ENCODE data around the gene INPP5A.

Gene INPP5A

DNA sequence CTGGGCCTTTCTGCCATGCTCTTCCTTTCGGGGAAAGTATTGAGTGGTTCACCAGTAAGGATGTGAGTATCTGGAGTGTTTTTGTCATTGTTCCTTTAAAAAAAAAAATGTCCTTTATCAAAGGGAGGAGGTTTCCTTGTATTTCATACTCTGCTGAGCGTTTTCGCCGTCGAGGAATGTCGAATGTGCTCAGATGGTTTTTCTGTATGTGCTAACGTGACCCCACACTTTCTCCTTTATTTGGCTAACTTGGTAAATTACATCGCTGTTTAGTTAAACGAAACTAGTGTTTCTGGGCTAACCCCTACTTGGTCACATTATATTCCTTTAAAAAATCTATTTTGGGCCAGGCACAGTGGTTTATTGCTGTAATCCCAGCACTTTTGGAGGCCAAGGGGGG, 45.9 kb downstream of the INPP5A start:
- no peaks in the 10 kb centered on the region for H3K36me3 ChIP-seq (ENCODE audit: control insufficient read depth in 2 of 2, insufficient read depth in 2 of 2, low read length in 2 of 2)
- H3K9ac ChIP-seq (ENCODE audit: low read depth in 1 of 2, low read length in 2 of 2), result no peak overlapping the region
- H3K9me3 ChIP-seq (ENCODE audit: control insufficient read depth in 2 of 2, low read length in 2 of 2), result no peaks in the 10 kb centered on the region
- H3K4me1 ChIP-seq (ENCODE audit: control insufficient read depth in 2 of 2, insufficient read depth in 2 of 2, low read length in 2 of 2), result peaks cover 0 to 7% of the 10 kb centered on the region in 2 donors
- no peak overlapping the region for H3K4me3 ChIP-seq (ENCODE audit: low read length in 2 of 2)
- H3K27ac ChIP-seq (ENCODE audit: low read depth in 2 of 2, low read length in 2 of 2), result no peak overlapping the region
- H3K27me3 ChIP-seq (ENCODE audit: control insufficient read depth in 2 of 2, insufficient read depth in 2 of 2, low read length in 2 of 2), result no peaks in the 10 kb centered on the region

- Histone ChIP-seq H3K27ac (ENCODE audit: low read depth in 2 of 2, low read length in 2 of 2) (no peak overlapping the region), H3K4me3 (ENCODE audit: low read length in 2 of 2) (no peak overlapping the region), H3K36me3 (ENCODE audit: control insufficient read depth in 2 of 2, insufficient read depth in 2 of 2, low read length in 2 of 2) (no peaks in the 10 kb centered on the region), H3K4me1 (ENCODE audit: control insufficient read depth in 2 of 2, insufficient read depth in 2 of 2, low read length in 2 of 2) (peaks cover 3 to 12% of the 10 kb centered on the region in 2 donors), H3K9ac (ENCODE audit: low read depth in 1 of 2, low read length in 2 of 2) (no peak overlapping the region), H3K27me3 (ENCODE audit: control insufficient read depth in 2 of 2, insufficient read depth in 2 of 2, low read length in 2 of 2) (no peaks in the 10 kb centered on the region), H3K9me3 (ENCODE audit: control insufficient read depth in 2 of 2, low read length in 2 of 2) (no peaks in the 10 kb centered on the region)
Observed at GRCh38 chr10:132584081-132584480, 46.5 kb downstream of the INPP5A start.

- H3K4me3 ChIP-seq (ENCODE audit: low read length in 2 of 2), result no peak overlapping the region
- no peak overlapping the region for H3K27ac ChIP-seq (ENCODE audit: low read depth in 2 of 2, low read length in 2 of 2)
- no peak overlapping the region for H3K9ac ChIP-seq (ENCODE audit: low read depth in 1 of 2, low read length in 2 of 2)
- H3K4me1 ChIP-seq (ENCODE audit: control insufficient read depth in 2 of 2, insufficient read depth in 2 of 2, low read length in 2 of 2), result peaks cover 22 to 30% of the 10 kb centered on the region in 2 donors
- H3K9me3 ChIP-seq (ENCODE audit: control insufficient read depth in 2 of 2, low read length in 2 of 2), result no peaks in the 10 kb centered on the region
- no peaks in the 10 kb centered on the region for H3K27me3 ChIP-seq (ENCODE audit: control insufficient read depth in 2 of 2, insufficient read depth in 2 of 2, low read length in 2 of 2)
- no peaks in the 10 kb centered on the region for H3K36me3 ChIP-seq (ENCODE audit: control insufficient read depth in 2 of 2, insufficient read depth in 2 of 2, low read length in 2 of 2)
Observed at GRCh38 chr10:132585732-132586722, 48.4 kb downstream of the INPP5A start.

DNA sequence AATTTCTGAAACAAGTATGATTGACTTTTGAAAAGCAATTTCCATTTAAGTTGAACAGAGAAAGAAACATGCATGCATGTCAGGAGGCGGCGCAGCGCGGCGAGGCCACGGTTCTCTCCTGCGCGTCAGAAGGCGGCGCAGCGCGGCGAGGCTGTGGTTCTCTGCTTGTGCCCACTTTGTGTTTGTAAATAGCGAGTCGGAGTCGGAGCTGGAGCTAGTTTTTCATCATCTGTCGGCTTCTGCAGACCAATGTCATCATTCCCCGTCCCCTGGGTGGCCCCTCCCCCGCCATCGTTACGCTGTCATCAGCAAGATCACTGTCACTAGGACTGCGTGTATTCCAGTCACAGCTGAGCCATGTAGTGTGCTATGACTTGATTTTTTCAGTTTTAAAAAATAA, 49.2 kb downstream of the INPP5A start:
- Histone ChIP-seq H3K27ac (ENCODE audit: low read depth in 2 of 2, low read length in 2 of 2) (no peak overlapping the region), H3K4me3 (ENCODE audit: low read length in 2 of 2) (no peak overlapping the region), H3K27me3 (ENCODE audit: control insufficient read depth in 2 of 2, insufficient read depth in 2 of 2, low read length in 2 of 2) (no peaks in the 10 kb centered on the region), H3K9me3 (ENCODE audit: control insufficient read depth in 2 of 2, low read length in 2 of 2) (no peaks in the 10 kb centered on the region), H3K36me3 (ENCODE audit: control insufficient read depth in 2 of 2, insufficient read depth in 2 of 2, low read length in 2 of 2) (no peaks in the 10 kb centered on the region), H3K4me1 (ENCODE audit: control insufficient read depth in 2 of 2, insufficient read depth in 2 of 2, low read length in 2 of 2) (peaks cover 28 to 35% of the 10 kb centered on the region in 2 donors), H3K9ac (ENCODE audit: low read depth in 1 of 2, low read length in 2 of 2) (no peak overlapping the region)

- Histone ChIP-seq H3K9ac (ENCODE audit: low read depth in 1 of 2, low read length in 2 of 2) (no peak overlapping the region), H3K4me3 (ENCODE audit: low read length in 2 of 2) (no peak overlapping the region), H3K27me3 (ENCODE audit: control insufficient read depth in 2 of 2, insufficient read depth in 2 of 2, low read length in 2 of 2) (no peaks in the 10 kb centered on the region), H3K27ac (ENCODE audit: low read depth in 2 of 2, low read length in 2 of 2) (no peak overlapping the region), H3K9me3 (ENCODE audit: control insufficient read depth in 2 of 2, low read length in 2 of 2) (no peaks in the 10 kb centered on the region), H3K4me1 (ENCODE audit: control insufficient read depth in 2 of 2, insufficient read depth in 2 of 2, low read length in 2 of 2) (peaks cover 32 to 40% of the 10 kb centered on the region in 2 donors), H3K36me3 (ENCODE audit: control insufficient read depth in 2 of 2, insufficient read depth in 2 of 2, low read length in 2 of 2) (no peaks in the 10 kb centered on the region)
Observed at GRCh38 chr10:132587175-132587574, 49.6 kb downstream of the INPP5A start.

GRCh38 chr10:132588301-132589013, 50.9 kb downstream of the INPP5A start:
- Histone ChIP-seq H3K9me3 (ENCODE audit: control insufficient read depth in 2 of 2, low read length in 2 of 2) (no peaks in the 10 kb centered on the region), H3K4me1 (ENCODE audit: control insufficient read depth in 2 of 2, insufficient read depth in 2 of 2, low read length in 2 of 2) (peaks cover 43 to 47% of the 10 kb centered on the region in 2 donors), H3K36me3 (ENCODE audit: control insufficient read depth in 2 of 2, insufficient read depth in 2 of 2, low read length in 2 of 2) (no peaks in the 10 kb centered on the region), H3K9ac (ENCODE audit: low read depth in 1 of 2, low read length in 2 of 2) (no peak overlapping the region), H3K27me3 (ENCODE audit: control insufficient read depth in 2 of 2, insufficient read depth in 2 of 2, low read length in 2 of 2) (no peaks in the 10 kb centered on the region), H3K27ac (ENCODE audit: low read depth in 2 of 2, low read length in 2 of 2) (peak overlapping the region; percentile 14 to 48), H3K4me3 (ENCODE audit: low read length in 2 of 2) (peak overlapping the region in 1 of 2 donors; percentile 20)

- Histone ChIP-seq H3K9ac (ENCODE audit: low read depth in 1 of 2, low read length in 2 of 2) (no peak overlapping the region), H3K36me3 (ENCODE audit: control insufficient read depth in 2 of 2, insufficient read depth in 2 of 2, low read length in 2 of 2) (no peaks in the 10 kb centered on the region), H3K4me1 (ENCODE audit: control insufficient read depth in 2 of 2, insufficient read depth in 2 of 2, low read length in 2 of 2) (peaks cover 48 to 49% of the 10 kb centered on the region in 2 donors), H3K27ac (ENCODE audit: low read depth in 2 of 2, low read length in 2 of 2) (peak overlapping the region in 1 of 2 donors; percentile 48), H3K4me3 (ENCODE audit: low read length in 2 of 2) (peak overlapping the region in 1 of 2 donors; percentile 20), H3K27me3 (ENCODE audit: control insufficient read depth in 2 of 2, insufficient read depth in 2 of 2, low read length in 2 of 2) (no peaks in the 10 kb centered on the region), H3K9me3 (ENCODE audit: control insufficient read depth in 2 of 2, low read length in 2 of 2) (no peaks in the 10 kb centered on the region)
Observed at GRCh38 chr10:132589015-132589414, 51.4 kb downstream of the INPP5A start.

- Histone ChIP-seq H3K27ac (ENCODE audit: low read depth in 2 of 2, low read length in 2 of 2) (peak overlapping the region in 1 of 2 donors; percentile 48), H3K4me3 (ENCODE audit: low read length in 2 of 2) (no peak overlapping the region), H3K36me3 (ENCODE audit: control insufficient read depth in 2 of 2, insufficient read depth in 2 of 2, low read length in 2 of 2) (no peaks in the 10 kb centered on the region), H3K9me3 (ENCODE audit: control insufficient read depth in 2 of 2, low read length in 2 of 2) (no peaks in the 10 kb centered on the region), H3K9ac (ENCODE audit: low read depth in 1 of 2, low read length in 2 of 2) (no peak overlapping the region), H3K4me1 (ENCODE audit: control insufficient read depth in 2 of 2, insufficient read depth in 2 of 2, low read length in 2 of 2) (peaks cover 53 to 56% of the 10 kb centered on the region in 2 donors), H3K27me3 (ENCODE audit: control insufficient read depth in 2 of 2, insufficient read depth in 2 of 2, low read length in 2 of 2) (no peaks in the 10 kb centered on the region)
Observed at GRCh38 chr10:132589681-132590080, 52.1 kb downstream of the INPP5A start.

- Histone ChIP-seq H3K9ac (ENCODE audit: low read depth in 1 of 2, low read length in 2 of 2) (no peak overlapping the region), H3K27ac (ENCODE audit: low read depth in 2 of 2, low read length in 2 of 2) (peak overlapping the region; percentile 62 to 79), H3K36me3 (ENCODE audit: control insufficient read depth in 2 of 2, insufficient read depth in 2 of 2, low read length in 2 of 2) (no peaks in the 10 kb centered on the region), H3K4me1 (ENCODE audit: control insufficient read depth in 2 of 2, insufficient read depth in 2 of 2, low read length in 2 of 2) (peaks cover 53 to 56% of the 10 kb centered on the region in 2 donors), H3K4me3 (ENCODE audit: low read length in 2 of 2) (no peak overlapping the region), H3K27me3 (ENCODE audit: control insufficient read depth in 2 of 2, insufficient read depth in 2 of 2, low read length in 2 of 2) (no peaks in the 10 kb centered on the region), H3K9me3 (ENCODE audit: control insufficient read depth in 2 of 2, low read length in 2 of 2) (no peaks in the 10 kb centered on the region)
Observed at GRCh38 chr10:132590094-132590751, 52.6 kb downstream of the INPP5A start.
